GM12865 (cell line): Measurements from ENCODE around the gene MBL2.

Experiments
- DNase-seq: peaks from one replicate; pipeline ENCODE4 v3.0.0; 2010; ENCODE audit warnings: low read depth
- H3K4me3 ChIP-seq: 2 replicates; pipeline ENCODE4 v1.5.1; 2011; ENCODE audit warnings: mild to moderate bottlenecking, low read depth, low read length, control low read depth
- CTCF ChIP-seq: IDR thresholded peaks from 2 replicates; pipeline ENCODE4 v1.5.1; 2011; ENCODE audit warnings: low read length, control low read depth, low read depth, inconsistent platforms; ENCODE audit not compliant: insufficient read depth; ENCODE audit errors: missing control alignments

The MBL2 gene

GRCh38 chr10:52805414-52806285 lies 33.1 kb upstream of the MBL2 start:
- no peak for DNase-seq
- no peak overlapping the region for H3K4me3 ChIP-seq
- TF ChIP-seq CTCF, result no peak

- DNase-seq, result no peak
- H3K4me3 ChIP-seq, result no peak overlapping the region
- no peak for TF ChIP-seq CTCF
Measured at GRCh38 chr10:52801947-52802346, 29.4 kb upstream of the MBL2 start.

- DNase-seq, result no peak
- H3K4me3 ChIP-seq, result no peak overlapping the region
- TF ChIP-seq CTCF, result no peak
Measured at GRCh38 chr10:52786098-52786497, 13.5 kb upstream of the MBL2 start.

GRCh38 chr10:52785418-52785817 lies 12.8 kb upstream of the MBL2 start:
- TF ChIP-seq CTCF, result no peak
- DNase-seq, result no peak
- H3K4me3 ChIP-seq, result no peak overlapping the region

GRCh38 chr10:52783726-52784125 lies 11.1 kb upstream of the MBL2 start:
- no peak overlapping the region for H3K4me3 ChIP-seq
- no peak for DNase-seq
- TF ChIP-seq CTCF, result no peak

- H3K4me3 ChIP-seq, result no peak overlapping the region
- no peak for TF ChIP-seq CTCF
- no peak for DNase-seq
Measured at GRCh38 chr10:52782554-52782953, 10.0 kb upstream of the MBL2 start.
